Effector CD4-positive, alpha-beta T cell (primary cell): ENCODE results near the gene ITGB4.
A peak's percentile ranks its signal among the peaks of the same experiment; 100 is the strongest.
"Not testable (repeated sequence)": the region's sequence is repeated elsewhere in the genome, so short reads cannot be mapped to it uniquely, and the experiment has no call there.

Experiments
- DNase-seq: peaks from one replicate; pipeline ENCODE4 v3.0.0-alpha.2; 2020

Gene ITGB4

GRCh38 chr17:75773808-75774470 lies 52.7 kb downstream of the ITGB4 start:
- no peak for DNase-seq

GRCh38 chr17:75774471-75774990 lies 53.3 kb downstream of the ITGB4 start:
- DNase-seq = no peak

- DNase-seq = no peak
Observed at GRCh38 chr17:75774991-75775668, 53.9 kb downstream of the ITGB4 start.

- peak; percentile 32 for DNase-seq
Observed at GRCh38 chr17:75776386-75777295, 55.4 kb downstream of the ITGB4 start.

- DNase-seq = no peak
Observed at GRCh38 chr17:75777296-75777922, 56.1 kb downstream of the ITGB4 start.

- DNase-seq = not testable (repeated sequence)
Observed at GRCh38 chr17:75778066-75778860, 57.0 kb downstream of the ITGB4 start.

GRCh38 chr17:75778861-75779249 lies 57.6 kb downstream of the ITGB4 start:
- peak; percentile 66 for DNase-seq

- peak; percentile 90 for DNase-seq
Observed at GRCh38 chr17:75779250-75779986, 58.2 kb downstream of the ITGB4 start.

- DNase-seq = no peak
Observed at GRCh38 chr17:75779987-75780889, 59.0 kb downstream of the ITGB4 start.

- DNase-seq = no peak
Observed at GRCh38 chr17:75783069-75783783, 62.0 kb downstream of the ITGB4 start.

- DNase-seq = no peak
Observed at GRCh38 chr17:75783803-75784472, 62.7 kb downstream of the ITGB4 start.

GRCh38 chr17:75784473-75785015 lies 63.3 kb downstream of the ITGB4 start, which contains the start of gene UNK:
UNK (plus strand) TSS chr17:75784806; CDS start chr17:75784881, 75 bp downstream.
- peak; percentile 95 for DNase-seq

- peak; percentile 83 for DNase-seq
Observed at GRCh38 chr17:75785016-75785890, 64.0 kb downstream of the ITGB4 start.

- no peak for DNase-seq
Observed at GRCh38 chr17:75791254-75791653, 70.0 kb downstream of the ITGB4 start.

- DNase-seq = no peak
Observed at GRCh38 chr17:75793460-75793859, 72.2 kb downstream of the ITGB4 start.

GRCh38 chr17:75795820-75796607 lies 74.8 kb downstream of the ITGB4 start:
- DNase-seq = no peak
